Loucy (cell line): Measurements from ENCODE around the gene MYLK3.

Experiments
- H2AFZ ChIP-seq: fragments of 200-600 bp; sonication (generic); 2 replicates; pipeline ENCODE4 v1.6.0; 2016; ENCODE audit warnings: antibody characterized with exemption, mild to moderate bottlenecking, low read length, moderate library complexity
- H3F3A ChIP-seq: fragments of 200-600 bp; 2 replicates; pipeline ENCODE4 v1.6.0; 2016; ENCODE audit warnings: antibody characterized with exemption, low read depth, mild to moderate bottlenecking
- H3K27me3 ChIP-seq: fragments of 200-600 bp; sonication (generic); 2 replicates; pipeline ENCODE4 v1.6.1; 2014; ENCODE audit warnings: low read length, mild to moderate bottlenecking; ENCODE audit not compliant: insufficient read depth, poor library complexity, severe bottlenecking
- H3K36me3 ChIP-seq: fragments of 200-600 bp; sonication (generic); 2 replicates; pipeline ENCODE4 v1.6.1; 2016; ENCODE audit warnings: low read length; ENCODE audit not compliant: insufficient read depth
- H3K4me1 ChIP-seq: fragments of 200-600 bp; sonication (generic); 2 replicates; pipeline ENCODE4 v1.5.1; 2014; ENCODE audit warnings: low read length, mild to moderate bottlenecking; ENCODE audit not compliant: insufficient read depth, poor library complexity, severe bottlenecking
- H3K4me2 ChIP-seq: fragments of 200-600 bp; sonication (generic); 2 replicates; pipeline ENCODE4 v1.6.0; 2014; ENCODE audit warnings: antibody characterized with exemption, low read length, low read depth, mild to moderate bottlenecking; ENCODE audit not compliant: poor library complexity, severe bottlenecking
- H3K4me3 ChIP-seq: fragments of 200-600 bp; sonication (generic); 2 replicates; pipeline ENCODE4 v1.5.1; 2014; ENCODE audit warnings: low read length, mild to moderate bottlenecking, mixed read lengths; ENCODE audit not compliant: poor library complexity, severe bottlenecking
- H3K79me2 ChIP-seq: fragments of 200-600 bp; sonication (generic); 2 replicates; pipeline ENCODE4 v1.6.1; 2014; ENCODE audit warnings: low read length; ENCODE audit not compliant: insufficient read depth
- H3K9ac ChIP-seq: fragments of 200-600 bp; sonication (generic); 2 replicates; pipeline ENCODE4 v1.6.0; 2014; ENCODE audit warnings: mild to moderate bottlenecking, low read depth, low read length, moderate library complexity; ENCODE audit not compliant: poor library complexity, severe bottlenecking
- H3K9me2 ChIP-seq: fragments of 200-600 bp; sonication (generic); replicated peaks from 2 replicates; pipeline ENCODE4 v1.6.1; 2016; ENCODE audit warnings: low read depth, low read length, mixed read lengths
- H3K9me3 ChIP-seq: fragments of 200-600 bp; sonication (generic); 2 replicates; pipeline ENCODE4 v1.6.1; 2014; ENCODE audit warnings: mild to moderate bottlenecking, antibody characterized with exemption, low read length, low read depth; ENCODE audit not compliant: insufficient read depth
- H4K20me1 ChIP-seq: fragments of 200-600 bp; sonication (generic); 2 replicates; pipeline ENCODE4 v1.6.0; 2014; ENCODE audit warnings: antibody characterized with exemption, low read length, mild to moderate bottlenecking; ENCODE audit not compliant: insufficient read depth, poor library complexity, severe bottlenecking
- CTCF ChIP-seq: fragments of 200-600 bp; sonication (generic); conservative IDR thresholded peaks from 2 replicates; pipeline ENCODE4 v1.5.1; 2014; ENCODE audit warnings: mild to moderate bottlenecking, antibody characterized with exemption, low read length
- EZH2phosphoT487 ChIP-seq: fragments of 200-600 bp; IDR thresholded peaks from 2 replicates; pipeline ENCODE4 v1.6.1; 2018; ENCODE audit warnings: antibody characterized with exemption, mild to moderate bottlenecking, moderate library complexity, borderline replicate concordance

The MYLK3 gene

GRCh38 chr16:46762583-46762982 lies 14.4 kb upstream of the MYLK3 start:
- no peaks in the 10 kb centered on the region for H3K4me1 ChIP-seq
- H4K20me1 ChIP-seq, result no peaks in the 10 kb centered on the region
- H3K27me3 ChIP-seq, result no peaks in the 10 kb centered on the region
- no peaks in the 10 kb centered on the region for H3K79me2 ChIP-seq
- H3K9ac ChIP-seq, result no peak overlapping the region
- TF ChIP-seq CTCF (no peak), EZH2phosphoT487 (no peak)
- H3K36me3 ChIP-seq, result no peaks in the 10 kb centered on the region
- no peak overlapping the region for H3K4me3 ChIP-seq
- no peaks in the 10 kb centered on the region for H3F3A ChIP-seq
- H3K9me3 ChIP-seq, result no peaks in the 10 kb centered on the region
- no peak overlapping the region for H2AFZ ChIP-seq
- no peak overlapping the region for H3K4me2 ChIP-seq
- no peaks in the 10 kb centered on the region for H3K9me2 ChIP-seq

GRCh38 chr16:46759309-46759708 lies 11.2 kb upstream of the MYLK3 start:
- Histone ChIP-seq H4K20me1 (no peaks in the 10 kb centered on the region), H3K4me3 (no peak overlapping the region), H3K36me3 (no peaks in the 10 kb centered on the region), H3K4me2 (no peak overlapping the region), H2AFZ (no peak overlapping the region), H3K79me2 (no peaks in the 10 kb centered on the region), H3F3A (no peaks in the 10 kb centered on the region), H3K9ac (no peak overlapping the region), H3K9me3 (no peaks in the 10 kb centered on the region), H3K4me1 (no peaks in the 10 kb centered on the region), H3K27me3 (no peaks in the 10 kb centered on the region), H3K9me2 (no peaks in the 10 kb centered on the region)
- no peak for TF ChIP-seq CTCF
- no peak for TF ChIP-seq EZH2phosphoT487

DNA sequence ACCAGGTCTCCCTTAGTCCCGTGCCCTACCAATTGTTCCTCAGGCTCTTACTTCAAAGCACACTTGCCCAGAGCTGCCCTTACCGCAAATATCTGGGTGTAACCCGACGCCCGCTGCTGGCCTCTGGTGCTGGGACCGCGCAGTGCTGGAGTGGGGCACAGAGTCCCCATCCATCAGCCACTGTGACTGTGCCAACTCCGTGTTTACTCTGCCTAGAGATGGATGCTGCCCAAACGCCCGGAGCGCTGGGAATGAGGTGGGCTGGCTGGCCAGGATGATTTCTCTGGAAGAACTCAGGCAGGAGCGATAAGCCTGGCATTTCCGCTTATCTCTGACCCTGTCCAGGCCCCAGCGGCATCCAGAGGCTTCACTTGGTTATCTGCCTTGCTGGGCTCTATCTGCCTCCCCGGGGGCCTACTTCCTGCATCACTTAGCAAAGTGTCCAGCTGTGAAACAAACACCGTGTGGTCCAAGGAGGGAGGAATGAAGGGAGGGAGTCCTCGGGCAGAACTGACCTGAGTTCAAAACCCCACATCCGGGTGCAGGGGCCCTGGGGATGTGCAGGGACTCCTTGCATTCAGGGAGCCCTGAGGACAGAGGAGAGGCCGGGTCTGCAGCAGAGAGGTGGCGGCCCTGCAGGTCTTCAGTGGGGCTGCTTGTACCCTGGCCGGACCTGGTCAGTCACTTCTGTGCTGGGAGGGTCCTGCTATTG lies 9.4 kb upstream of the MYLK3 start:
- Histone ChIP-seq H3K9me2 (no peaks in the 10 kb centered on the region), H3K36me3 (no peaks in the 10 kb centered on the region), H3K79me2 (no peaks in the 10 kb centered on the region), H2AFZ (no peak overlapping the region), H3K9me3 (no peaks in the 10 kb centered on the region), H3K4me3 (no peak overlapping the region), H3K4me2 (no peak overlapping the region), H3K27me3 (no peaks in the 10 kb centered on the region), H3K4me1 (no peaks in the 10 kb centered on the region), H3K9ac (no peak overlapping the region), H3F3A (no peaks in the 10 kb centered on the region), H4K20me1 (no peaks in the 10 kb centered on the region)
- no peak for TF ChIP-seq CTCF
- TF ChIP-seq EZH2phosphoT487, result no peak
